Keratinocyte (primary cell): Measurements from ENCODE around the gene SNU13.

Source experiments
- CTCF ChIP-seq, 3 experiments: IDR thresholded peaks in 1 of 3; conservative IDR thresholded peaks in 1 of 3; optimal IDR thresholded peaks in 1 of 3; 2 replicates in 2 of 3; 3 replicates in 1 of 3; pipeline versions ENCODE3 to v1.5.1; 2011; ENCODE audit warnings: low read length in 3 of 3, mild to moderate bottlenecking in 3 of 3, moderate library complexity in 2 of 3, control low read depth in 1 of 3, inconsistent platforms in 1 of 3; ENCODE audit not compliant: insufficient read depth in 2 of 3; ENCODE audit errors: extremely low read depth in 1 of 3
- EZH2 ChIP-seq: IDR thresholded peaks from one replicate; pipeline ENCODE4 v1.6.1; 2012; ENCODE audit warnings: inconsistent platforms, mild to moderate bottlenecking, low read length, moderate library complexity

GRCh38 chr22:41696703-41697102 is 8.0 kb upstream of the SNU13 start:
- TF ChIP-seq CTCF (optimal IDR thresholded peaks at IDR 0.05 in 1 of 3, IDR thresholded peaks at IDR 0.05 in 1 of 3, conservative IDR thresholded peaks at IDR 0.05 in 1 of 3; ENCODE audit: extremely low read depth in 1 of 3, insufficient read depth in 2 of 3, low read length in 3 of 3): no peak
- no peak for TF ChIP-seq EZH2
